Nephron progenitor cell (in vitro differentiated cells): ENCODE measurements around the gene EXOC5.

Experiments used
- DNase-seq: peaks from one replicate; pipeline ENCODE4 v3.0.0; 2021
- H3K27ac Mint-ChIP-seq: 2 replicates; pipeline ENCODE4 v1.8.0; 2021; ENCODE audit warnings: mild to moderate bottlenecking, moderate library complexity, mixed read lengths
- H3K27me3 Mint-ChIP-seq: 2 replicates; pipeline ENCODE4 v1.8.0; 2021; ENCODE audit warnings: mild to moderate bottlenecking, low read depth, mixed read lengths; ENCODE audit not compliant: poor library complexity
- H3K36me3 Mint-ChIP-seq: 2 replicates; pipeline ENCODE4 v1.8.0; 2021; ENCODE audit warnings: low read depth, mixed read lengths
- H3K4me1 Mint-ChIP-seq: 2 replicates; pipeline ENCODE4 v1.8.0; 2021; ENCODE audit warnings: mixed read lengths
- H3K4me3 Mint-ChIP-seq: 2 replicates; pipeline ENCODE4 v1.8.0; 2021; ENCODE audit warnings: mild to moderate bottlenecking, moderate library complexity, mixed read lengths
- H3K9me3 Mint-ChIP-seq: 2 replicates; pipeline ENCODE4 v1.8.0; 2021; ENCODE audit warnings: mild to moderate bottlenecking, moderate library complexity, mixed read lengths
- TF ChIP-seq, protein P1 (sequence below): fragments of 200-600 bp; sonication (generic); IDR thresholded peaks from 2 replicates; pipeline ENCODE4 v1.5.0; 2021; ENCODE audit warnings: antibody characterized with exemption

The EXOC5 gene

DNA sequence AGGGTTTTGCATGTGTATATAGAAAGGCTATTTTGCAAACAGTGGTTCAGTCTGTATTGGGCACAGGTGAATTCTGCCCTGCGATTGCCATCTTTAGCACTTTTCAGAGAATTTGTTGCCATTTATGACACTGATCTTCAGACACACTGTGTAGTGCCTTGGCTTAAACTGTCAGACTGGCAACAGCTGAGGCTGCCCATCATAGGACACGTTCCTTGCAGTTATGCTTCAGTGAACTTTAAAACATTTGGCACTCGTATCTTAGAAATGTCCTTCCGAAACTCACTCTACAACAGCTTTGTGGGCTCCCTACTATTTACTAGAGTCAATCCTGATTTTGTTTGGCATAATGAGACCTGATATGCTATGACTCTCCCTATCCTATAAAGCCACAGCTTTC, 29.1 kb upstream of the EXOC5 start:
- Mint-ChIP-seq H3K27ac (no peak overlapping the region), H3K36me3 (no peaks in the 10 kb centered on the region), H3K4me3 (no peak overlapping the region), H3K27me3 (no peaks in the 10 kb centered on the region), H3K9me3 (no peaks in the 10 kb centered on the region), H3K4me1 (no peaks in the 10 kb centered on the region)
- TF ChIP-seq, protein P1, sequence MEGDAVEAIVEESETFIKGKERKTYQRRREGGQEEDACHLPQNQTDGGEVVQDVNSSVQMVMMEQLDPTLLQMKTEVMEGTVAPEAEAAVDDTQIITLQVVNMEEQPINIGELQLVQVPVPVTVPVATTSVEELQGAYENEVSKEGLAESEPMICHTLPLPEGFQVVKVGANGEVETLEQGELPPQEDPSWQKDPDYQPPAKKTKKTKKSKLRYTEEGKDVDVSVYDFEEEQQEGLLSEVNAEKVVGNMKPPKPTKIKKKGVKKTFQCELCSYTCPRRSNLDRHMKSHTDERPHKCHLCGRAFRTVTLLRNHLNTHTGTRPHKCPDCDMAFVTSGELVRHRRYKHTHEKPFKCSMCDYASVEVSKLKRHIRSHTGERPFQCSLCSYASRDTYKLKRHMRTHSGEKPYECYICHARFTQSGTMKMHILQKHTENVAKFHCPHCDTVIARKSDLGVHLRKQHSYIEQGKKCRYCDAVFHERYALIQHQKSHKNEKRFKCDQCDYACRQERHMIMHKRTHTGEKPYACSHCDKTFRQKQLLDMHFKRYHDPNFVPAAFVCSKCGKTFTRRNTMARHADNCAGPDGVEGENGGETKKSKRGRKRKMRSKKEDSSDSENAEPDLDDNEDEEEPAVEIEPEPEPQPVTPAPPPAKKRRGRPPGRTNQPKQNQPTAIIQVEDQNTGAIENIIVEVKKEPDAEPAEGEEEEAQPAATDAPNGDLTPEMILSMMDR, result no peak
- DNase-seq, result no peak

DNA sequence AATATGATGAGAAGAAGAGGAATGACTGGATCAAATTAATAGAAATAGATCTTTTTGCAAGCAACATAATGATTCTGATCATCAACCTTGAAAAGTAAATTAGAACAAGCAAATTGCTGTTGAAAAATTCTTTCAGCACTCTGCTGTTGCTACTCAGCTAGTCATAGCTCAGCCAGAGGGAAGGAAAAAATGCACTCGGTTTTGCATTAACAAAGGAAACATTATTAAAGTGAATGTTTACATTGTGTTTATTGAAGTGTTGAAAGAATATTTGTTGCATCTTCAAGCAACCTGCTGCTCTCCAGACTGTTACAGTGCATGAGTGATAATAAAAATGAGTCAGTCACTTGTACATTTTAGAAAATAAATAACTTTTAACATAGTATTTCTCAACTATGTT, 26.5 kb upstream of the EXOC5 start:
- TF ChIP-seq, protein P1, result no peak
- H3K27ac Mint-ChIP-seq, result no peak overlapping the region

DNA sequence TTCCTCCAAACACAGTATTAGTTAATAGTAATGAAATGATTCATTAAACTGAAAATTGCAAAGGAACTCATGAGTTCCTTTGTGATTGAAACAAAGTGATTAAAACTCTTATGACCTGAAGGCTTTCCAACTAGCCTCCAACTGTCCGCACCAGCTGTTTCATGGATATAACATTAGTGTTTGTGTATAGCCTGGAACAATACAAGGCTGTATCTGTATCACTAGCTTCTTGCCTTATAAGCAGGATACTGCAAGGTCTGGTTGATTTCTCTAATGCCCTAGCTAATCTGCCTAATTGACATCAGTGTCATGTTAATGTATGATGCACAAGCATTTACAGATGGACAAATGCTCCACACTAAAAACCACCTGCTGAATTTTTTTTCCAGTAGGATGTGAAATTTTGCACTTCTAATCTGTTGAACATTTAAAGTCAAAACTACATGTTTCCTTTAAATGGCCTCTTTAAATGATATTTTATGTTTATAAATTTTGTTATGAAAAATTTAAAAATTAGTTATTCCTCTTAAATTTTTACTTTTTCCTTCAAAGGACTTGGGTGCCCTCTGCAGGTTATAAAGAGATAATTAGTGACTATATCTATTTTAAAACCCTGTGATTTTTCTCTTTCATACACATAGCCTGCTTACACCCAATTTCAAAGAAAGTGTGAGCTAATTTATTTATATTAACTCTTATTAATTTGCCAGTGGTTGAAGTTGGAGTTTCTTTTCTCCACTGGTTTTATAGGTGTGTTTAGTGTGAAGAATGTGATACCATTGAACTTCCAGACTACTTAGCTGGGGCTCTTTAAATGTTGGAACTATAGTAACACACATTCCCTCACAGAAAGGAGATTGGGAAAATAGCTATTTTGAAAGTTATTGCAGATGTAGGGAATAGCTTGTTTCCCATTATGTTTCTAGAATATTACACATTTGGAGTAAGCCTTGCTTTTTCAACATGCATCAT, 25.4 kb upstream of the EXOC5 start:
- TF ChIP-seq, protein P1, result peak; percentile 45
- H3K4me1 Mint-ChIP-seq, result peaks cover 14% of the 10 kb centered on the region
- no peaks in the 10 kb centered on the region for H3K9me3 Mint-ChIP-seq
- H3K27me3 Mint-ChIP-seq, result no peaks in the 10 kb centered on the region
- H3K36me3 Mint-ChIP-seq, result peaks cover 3% of the 10 kb centered on the region
- DNase-seq, result no peak
- H3K4me3 Mint-ChIP-seq, result no peak overlapping the region
- no peak overlapping the region for H3K27ac Mint-ChIP-seq

More for the DNA sequence above, 26.5 kb upstream of the EXOC5 start:
- Mint-ChIP-seq H3K36me3 (no peaks in the 10 kb centered on the region), H3K4me3 (no peak overlapping the region), H3K27me3 (no peaks in the 10 kb centered on the region), H3K9me3 (no peaks in the 10 kb centered on the region), H3K4me1 (peaks cover 13% of the 10 kb centered on the region)
- no peak for DNase-seq

DNA sequence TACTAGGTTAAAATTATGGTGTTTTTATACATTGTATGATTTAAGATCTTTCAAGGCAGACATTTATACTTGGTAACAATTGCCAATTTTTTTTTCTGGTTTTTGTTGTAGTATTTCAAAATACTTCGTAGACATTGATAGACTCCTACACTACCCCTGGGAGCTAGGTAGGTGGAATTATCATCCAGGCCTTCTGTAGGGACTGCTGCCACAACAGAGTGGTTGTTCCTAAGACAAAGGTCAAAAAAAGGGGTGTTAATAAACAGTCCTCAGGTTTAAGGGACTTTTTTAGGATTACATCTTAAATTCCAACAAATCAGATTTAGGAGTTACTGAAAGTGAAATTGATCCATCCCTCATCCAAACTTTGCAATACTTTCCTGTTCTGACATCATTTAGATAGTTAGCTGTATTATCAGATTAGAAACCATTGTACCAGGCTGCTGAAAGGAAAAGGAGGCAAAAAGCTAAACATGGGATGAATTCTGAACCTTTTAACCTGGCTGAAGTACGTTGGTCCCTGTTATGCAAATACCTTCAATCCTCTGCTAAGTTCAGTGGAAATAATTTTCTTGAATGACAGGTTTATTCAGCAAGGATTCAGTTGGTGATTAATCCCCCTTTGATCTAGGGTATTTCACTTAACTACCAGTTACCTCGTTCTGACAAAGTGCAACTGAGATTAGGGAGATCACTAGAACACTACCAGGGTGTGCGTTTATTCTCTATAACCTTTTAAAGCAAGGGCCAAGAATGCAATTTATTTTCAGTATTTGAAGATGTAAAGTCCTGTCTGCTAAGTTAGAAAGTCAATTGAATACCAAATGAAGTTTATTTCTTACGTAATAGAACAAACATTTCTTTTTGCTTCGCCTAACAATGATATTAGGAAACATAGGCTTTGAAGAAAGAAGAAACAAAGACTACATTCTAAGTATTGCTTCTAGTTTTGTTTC, 23.3 kb upstream of the EXOC5 start:
- TF ChIP-seq, protein P1, result no peak
- no peak for DNase-seq
- Mint-ChIP-seq H3K9me3 (no peaks in the 10 kb centered on the region), H3K27me3 (no peaks in the 10 kb centered on the region), H3K27ac (no peak overlapping the region), H3K4me1 (peaks cover 14% of the 10 kb centered on the region), H3K36me3 (peaks cover 6% of the 10 kb centered on the region), H3K4me3 (no peak overlapping the region)

DNA sequence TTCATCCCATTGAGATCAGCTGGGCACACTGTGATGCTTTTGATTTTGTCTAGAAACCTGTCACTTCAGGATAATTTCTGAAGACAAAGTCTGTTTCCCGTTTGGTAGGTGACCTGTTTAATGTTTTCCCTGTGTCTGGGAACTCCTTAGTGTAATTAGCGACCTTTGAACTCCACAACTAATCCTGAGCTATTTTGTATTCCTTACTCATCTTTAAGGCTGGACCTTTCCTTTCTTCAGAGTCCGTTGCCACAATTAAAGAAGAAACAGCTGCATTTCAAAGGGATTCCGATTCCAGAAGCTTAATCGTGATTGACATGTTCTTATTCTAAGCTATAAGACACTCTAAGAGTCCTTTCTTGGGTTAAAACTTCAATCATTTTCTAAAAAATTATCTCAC, 22.0 kb upstream of the EXOC5 start:
- Mint-ChIP-seq H3K9me3 (no peaks in the 10 kb centered on the region), H3K36me3 (peaks cover 6% of the 10 kb centered on the region), H3K27ac (no peak overlapping the region), H3K4me3 (no peak overlapping the region), H3K27me3 (no peaks in the 10 kb centered on the region), H3K4me1 (peaks cover 14% of the 10 kb centered on the region)
- TF ChIP-seq, protein P1, result no peak
- no peak for DNase-seq
